IMR-90 (cell line): ENCODE data around the gene TMEM235. TPM values are rescaled to one million over a fixed set of nuclear protein-coding genes. Genes with fewer than 3 reads are reported as not detected.

ENCODE experiments used
- ATAC-seq: fragments of 200-7000 bp; cut with Tn5 transposase; 2 replicates; pipeline ENCODE4 v1.9.1; 2020; ENCODE audit warnings: low read depth, mild to moderate bottlenecking, moderate library complexity
- BruUV-seq: library from RNA; stranded (reverse); fragments of 400-500 nt; replicated peaks from 2 replicates; lab custom pipeline; 2021; lab: Mats Ljungman, UMichigan
- CTCF ChIA-PET: fragments of 300-600 bp; formaldehyde crosslinking; extraction: SDS; loops from one replicate; lab custom pipeline; 2021; ENCODE audit warnings: antibody characterized with exemption; lab: Yijun Ruan, JAX
- POLR2A ChIA-PET: fragments of 300-600 bp; sonication (Branson Sonifier 250); formaldehyde crosslinking; loops from one replicate; lab custom pipeline; 2022; ENCODE audit warnings: antibody characterized with exemption; ENCODE audit not compliant: unreplicated experiment; lab: Charles Lee
- DNase-seq: peaks from one replicate; pipeline ENCODE4 v3.0.0; 2013
- H2AFZ ChIP-seq: replicated peaks from 2 replicates; pipeline ENCODE3; 2013; ENCODE audit warnings: low read length, mild to moderate bottlenecking; ENCODE audit not compliant: poor library complexity
- H2AK5ac ChIP-seq: 2 replicates; pipeline ENCODE4 v1.6.1; 2013; ENCODE audit warnings: low read depth, low read length, inconsistent platforms
- H2AK9ac ChIP-seq: replicated peaks from 2 replicates; pipeline ENCODE3; 2013; ENCODE audit warnings: mild to moderate bottlenecking, low read depth, low read length, moderate library complexity; ENCODE audit not compliant: poor library complexity
- H2BK120ac ChIP-seq: 2 replicates; pipeline ENCODE4 v1.6.1; 2013; ENCODE audit warnings: low read depth, low read length, inconsistent platforms
- H2BK15ac ChIP-seq: 3 replicates; pipeline ENCODE4 v1.6.1; 2013; ENCODE audit warnings: low read depth, low read length, inconsistent platforms
- H2BK20ac ChIP-seq: 2 replicates; pipeline ENCODE4 v1.6.1; 2013; ENCODE audit warnings: low read depth, mild to moderate bottlenecking, inconsistent platforms, low read length, moderate library complexity
- H2BK5ac ChIP-seq: 2 replicates; pipeline ENCODE4 v1.6.1; 2013; ENCODE audit warnings: mild to moderate bottlenecking, low read depth, low read length, inconsistent platforms; ENCODE audit not compliant: poor library complexity, severe bottlenecking
- H3K14ac ChIP-seq: replicated peaks from 2 replicates; pipeline ENCODE4 v1.6.1; 2013; ENCODE audit warnings: low read depth, low read length, inconsistent platforms
- H3K18ac ChIP-seq: 2 replicates; pipeline ENCODE4 v1.6.1; 2013; ENCODE audit warnings: low read depth, low read length, control low read depth
- H3K23ac ChIP-seq: 2 replicates; pipeline ENCODE4 v1.6.1; 2013; ENCODE audit warnings: low read depth, low read length, inconsistent platforms
- H3K27ac ChIP-seq: 2 replicates; pipeline ENCODE4 v1.5.1; 2013; ENCODE audit warnings: mild to moderate bottlenecking, control low read depth, low read length; ENCODE audit not compliant: insufficient read depth
- H3K27me3 ChIP-seq: 2 replicates; pipeline ENCODE4 v1.6.1; 2013; ENCODE audit warnings: low read length; ENCODE audit not compliant: control insufficient read depth, insufficient read depth
- H3K36me3 ChIP-seq: 2 replicates; pipeline ENCODE4 v1.6.1; 2013; ENCODE audit warnings: low read length, mixed read lengths; ENCODE audit not compliant: control insufficient read depth, insufficient read depth
- H3K4ac ChIP-seq: 2 replicates; pipeline ENCODE4 v1.6.1; 2013; ENCODE audit warnings: low read depth, low read length, inconsistent platforms
- H3K4me1 ChIP-seq: 2 replicates; pipeline ENCODE4 v1.6.1; 2013; ENCODE audit warnings: low read length, mixed read lengths; ENCODE audit not compliant: control insufficient read depth, insufficient read depth
- H3K4me2 ChIP-seq: 2 replicates; pipeline ENCODE4 v1.6.1; 2013; ENCODE audit warnings: low read depth, mild to moderate bottlenecking, control low read depth, low read length, moderate library complexity
- H3K4me3 ChIP-seq: 2 replicates; pipeline ENCODE4 v1.5.1; 2013; ENCODE audit warnings: low read depth, mild to moderate bottlenecking, control low read depth, low read length, moderate library complexity; ENCODE audit not compliant: insufficient read depth
- H3K56ac ChIP-seq: 2 replicates; pipeline ENCODE4 v1.6.1; 2013; ENCODE audit warnings: low read length, inconsistent platforms; ENCODE audit not compliant: insufficient read depth; ENCODE audit errors: extremely low read depth
- H3K79me1 ChIP-seq, 2 experiments: 2 replicates each; pipeline ENCODE4 v1.6.1; 2013; ENCODE audit warnings: low read length in 2 of 2, inconsistent platforms in 1 of 2, low read depth in 1 of 2
- H3K9ac ChIP-seq: 2 replicates; pipeline ENCODE4 v1.6.1; 2013; ENCODE audit warnings: low read depth, low read length, control low read depth
- H3K9me1 ChIP-seq: 2 replicates; pipeline ENCODE4 v1.6.1; 2013; ENCODE audit warnings: low read length, inconsistent platforms; ENCODE audit not compliant: insufficient read depth
- H3K9me3 ChIP-seq: 2 replicates; pipeline ENCODE4 v1.6.1; 2013; ENCODE audit warnings: low read length; ENCODE audit not compliant: control insufficient read depth, insufficient read depth
- H4K20me1 ChIP-seq: 2 replicates; pipeline ENCODE4 v1.6.1; 2013; ENCODE audit warnings: low read length, inconsistent platforms; ENCODE audit not compliant: insufficient read depth
- H4K5ac ChIP-seq: 2 replicates; pipeline ENCODE4 v1.6.1; 2013; ENCODE audit warnings: mild to moderate bottlenecking, low read depth, low read length, control low read depth
- H4K8ac ChIP-seq, 2 experiments: 2 replicates each; pipeline ENCODE4 v1.6.1; 2013; ENCODE audit warnings: low read depth in 2 of 2, low read length in 2 of 2, control low read depth in 1 of 2, inconsistent platforms in 1 of 2
- H4K91ac ChIP-seq: 2 replicates; pipeline ENCODE4 v1.6.1; 2013; ENCODE audit warnings: low read depth, low read length, inconsistent platforms; ENCODE audit not compliant: insufficient read depth
- BHLHE40 ChIP-seq: fragments of 150-350 bp; IDR thresholded peaks from 2 replicates; pipeline ENCODE4 v1.6.1; 2016; ENCODE audit warnings: mild to moderate bottlenecking, low read depth, low read length
- CHD1 ChIP-seq: IDR thresholded peaks from 2 replicates; pipeline ENCODE4 v1.6.1; 2012; ENCODE audit warnings: low read depth, low read length, improper control_type of control experiment
- MAFK ChIP-seq: IDR thresholded peaks from 2 replicates; pipeline ENCODE4 v1.6.1; 2012; ENCODE audit warnings: low read depth, low read length, improper control_type of control experiment
- MAZ ChIP-seq: IDR thresholded peaks from 2 replicates; pipeline ENCODE4 v1.6.1; 2012; ENCODE audit warnings: low read depth, mild to moderate bottlenecking, low read length, improper control_type of control experiment, moderate library complexity, borderline replicate concordance
- NFE2L2 ChIP-seq: fragments of 150-350 bp; IDR thresholded peaks from 2 replicates; pipeline ENCODE4 v1.6.1; 2016; ENCODE audit warnings: low read depth, mild to moderate bottlenecking, low read length
- POLR2A ChIP-seq: IDR thresholded peaks from 2 replicates; pipeline ENCODE4 v1.6.1; 2012; ENCODE audit warnings: mild to moderate bottlenecking, low read depth, low read length
- RAD21 ChIP-seq: IDR thresholded peaks from 2 replicates; pipeline ENCODE4 v1.6.1; 2012; ENCODE audit warnings: low read length, improper control_type of control experiment
- RFX5 ChIP-seq: IDR thresholded peaks from 2 replicates; pipeline ENCODE4 v1.8.0; 2012; ENCODE audit warnings: low read depth, mild to moderate bottlenecking, low read length, moderate library complexity
- SMC3 ChIP-seq: fragments of 150-350 bp; IDR thresholded peaks from 2 replicates; pipeline ENCODE4 v1.6.1; 2016; ENCODE audit warnings: low read depth, mild to moderate bottlenecking, antibody characterized with exemption, low read length, moderate library complexity
- WGBS, 2 experiments: methylation state at CpG; one replicate each; pipeline versions ENCODE4 v1.1.5 to v1.1.7; 2013; ENCODE audit warnings: missing lambda C conversion rate in 2 of 2; ENCODE audit not compliant: insufficient read length in 1 of 2; ENCODE audit errors: extremely low coverage in 2 of 2; 5-methylcytosine and 5-hydroxymethylcytosine counted together
- dilution Hi-C: fragments of 300-500 bp; cut with HindIII; formaldehyde crosslinking; loops from one replicate; pipeline ENCODE4 v1.14.3; 2018; ENCODE audit warnings: low sequenced_read_pairs; ENCODE audit not compliant: unreplicated experiment
- in situ Hi-C: fragments of 300-500 bp; cut with MboI; formaldehyde crosslinking; loops from 3 replicates; pipeline ENCODE4 v1.14.3; 2019; ENCODE audit warnings: low sequenced_read_pairs, inconsistent platforms, mixed read lengths
- intact Hi-C: fragments of 100-400 bp; cut with micrococcal nuclease; formaldehyde crosslinking; loops from 2 replicates; pipeline ENCODE4 v1.10.0; 2022
- polyA plus RNA-seq, 3 experiments: library from polyadenylated mRNA; depleted of rRNA; stranded (reverse); fragments of >200 nt; gene quantifications; 2 replicates each; pipeline ENCODE4 v1.2.3, GENCODE V29; 2012; ENCODE audit warnings: low replicate concordance in 1 of 3
- total RNA-seq: library from RNA; depleted of rRNA; stranded (reverse); fragments of >200 nt; gene quantifications from 2 replicates; pipeline ENCODE4 v1.2.3, GENCODE V29; 2012
- TF ChIP-seq, protein P1 (sequence below): fragments of 150-350 bp; IDR thresholded peaks from 2 replicates; pipeline ENCODE4 v1.6.1; 2016; ENCODE audit warnings: low read depth, mild to moderate bottlenecking, low read length, moderate library complexity, borderline replicate concordance
- TF ChIP-seq, protein P2 (sequence below): conservative IDR thresholded peaks from 2 replicates; pipeline ENCODE4 v1.5.1; 2012; ENCODE audit warnings: mild to moderate bottlenecking, low read depth, low read length, improper control_type of control experiment

TMEM235 gene
- total and polyA plus RNA-seq, 2 of the 4 experiments (the other 2 are of a cell fraction): not detected

DNA sequence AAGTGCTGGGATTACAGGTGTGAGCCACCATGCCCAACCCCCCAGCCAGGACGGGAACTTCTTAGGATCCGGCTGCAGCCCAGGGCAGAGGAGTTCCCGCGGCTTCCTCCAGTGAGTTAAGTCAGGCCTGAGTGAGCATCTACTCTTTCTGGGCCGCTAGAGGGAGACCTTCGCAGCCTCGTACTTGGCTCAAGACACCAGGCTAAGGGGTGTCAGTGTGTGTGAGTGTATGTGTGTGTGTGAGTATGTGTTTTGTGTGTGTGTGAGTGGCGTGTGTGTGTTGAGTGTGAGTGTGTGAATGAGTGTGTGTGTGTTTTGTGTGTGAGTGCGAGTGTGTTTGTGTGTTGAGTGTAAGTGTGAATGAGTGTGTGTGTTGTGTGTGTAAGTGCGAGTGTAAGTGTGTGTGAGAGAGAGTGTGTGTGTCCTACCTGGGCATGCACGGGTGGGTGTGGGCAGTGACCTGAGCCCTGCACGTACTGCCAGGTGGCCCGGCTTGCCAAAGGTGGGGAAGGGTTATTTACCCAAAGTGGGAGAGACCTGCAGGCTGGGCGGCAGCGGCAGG is 58.5 kb downstream of the TMEM235 start:
- Histone ChIP-seq H2AK5ac (peak overlapping the region; percentile 97), H3K4me3 (no peak overlapping the region), H3K27me3 (no peaks in the 10 kb centered on the region), H3K4me1 (peaks cover 3% of the 10 kb centered on the region; the same call in 1 of the 2 replicates), H3K9me3 (no peaks in the 10 kb centered on the region), H2AK9ac (peak overlapping the region; percentile 95), H4K91ac (peak overlapping the region; percentile 39; the same call in 1 of the 2 replicates), H3K9me1 (peaks cover 3% of the 10 kb centered on the region), H3K9ac (no peak overlapping the region), H4K5ac (no peak overlapping the region; the same call in 1 of the 2 replicates), H3K18ac (no peak overlapping the region), H3K14ac (peak overlapping the region; percentile 41), H3K23ac (peak overlapping the region; percentile 37; the same call in 1 of the 2 replicates), H2BK15ac (peak overlapping the region; percentile 35; the same call in 2 of the 3 replicates), H3K79me1 (peaks cover 0 to 4% of the 10 kb centered on the region in 2 experiments; a peak in 1 of 4 replicates), H3K56ac (no peak overlapping the region), H2BK5ac (peak overlapping the region; percentile 56), H2AFZ (peak overlapping the region; percentile 58), H3K27ac (no peak overlapping the region), H3K4me2 (no peak overlapping the region), H3K36me3 (no peaks in the 10 kb centered on the region), H2BK120ac (peak overlapping the region; percentile 57), H4K20me1 (no peaks in the 10 kb centered on the region; the same call in 1 of the 2 replicates), H3K4ac (peak overlapping the region; percentile 68), H4K8ac (peak overlapping the region in 1 of 2 experiments; percentile 61; a peak in 2 of 4 replicates), H2BK20ac (peak overlapping the region; percentile 18; the same call in 1 of the 2 replicates)
- 21% methylated on average over 12 of the region's 15 CpGs; no CpG with 5 or more reads in 1 of the 2 experiments for WGBS, 2 experiments
- DNase-seq (peak; percentile 92), ATAC-seq (peak; percentile 100)
- in situ Hi-C loops (loop anchor here (5.0 to 10.0 kb wide), 2 partner anchors 67 to 135 kb away; no protein-coding TSS in a partner anchor), dilution Hi-C loops (no loop called here), intact Hi-C loops (loop anchor here (1.0 kb wide), 2 partner anchors 70 to 132 kb away; partner anchors contain the start of gene SOCS3)
- TF ChIP-seq RFX5: no peak
- no peak for TF ChIP-seq NFE2L2
- TF ChIP-seq MAZ: peak; percentile 50; the same call in 1 of the 2 replicates
- no peak for TF ChIP-seq MAFK
- peak; percentile 95 for TF ChIP-seq RAD21
- no peak for TF ChIP-seq CHD1
- TF ChIP-seq, protein P1, sequence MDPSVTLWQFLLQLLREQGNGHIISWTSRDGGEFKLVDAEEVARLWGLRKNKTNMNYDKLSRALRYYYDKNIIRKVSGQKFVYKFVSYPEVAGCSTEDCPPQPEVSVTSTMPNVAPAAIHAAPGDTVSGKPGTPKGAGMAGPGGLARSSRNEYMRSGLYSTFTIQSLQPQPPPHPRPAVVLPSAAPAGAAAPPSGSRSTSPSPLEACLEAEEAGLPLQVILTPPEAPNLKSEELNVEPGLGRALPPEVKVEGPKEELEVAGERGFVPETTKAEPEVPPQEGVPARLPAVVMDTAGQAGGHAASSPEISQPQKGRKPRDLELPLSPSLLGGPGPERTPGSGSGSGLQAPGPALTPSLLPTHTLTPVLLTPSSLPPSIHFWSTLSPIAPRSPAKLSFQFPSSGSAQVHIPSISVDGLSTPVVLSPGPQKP: no peak
- TF ChIP-seq, protein P2, sequence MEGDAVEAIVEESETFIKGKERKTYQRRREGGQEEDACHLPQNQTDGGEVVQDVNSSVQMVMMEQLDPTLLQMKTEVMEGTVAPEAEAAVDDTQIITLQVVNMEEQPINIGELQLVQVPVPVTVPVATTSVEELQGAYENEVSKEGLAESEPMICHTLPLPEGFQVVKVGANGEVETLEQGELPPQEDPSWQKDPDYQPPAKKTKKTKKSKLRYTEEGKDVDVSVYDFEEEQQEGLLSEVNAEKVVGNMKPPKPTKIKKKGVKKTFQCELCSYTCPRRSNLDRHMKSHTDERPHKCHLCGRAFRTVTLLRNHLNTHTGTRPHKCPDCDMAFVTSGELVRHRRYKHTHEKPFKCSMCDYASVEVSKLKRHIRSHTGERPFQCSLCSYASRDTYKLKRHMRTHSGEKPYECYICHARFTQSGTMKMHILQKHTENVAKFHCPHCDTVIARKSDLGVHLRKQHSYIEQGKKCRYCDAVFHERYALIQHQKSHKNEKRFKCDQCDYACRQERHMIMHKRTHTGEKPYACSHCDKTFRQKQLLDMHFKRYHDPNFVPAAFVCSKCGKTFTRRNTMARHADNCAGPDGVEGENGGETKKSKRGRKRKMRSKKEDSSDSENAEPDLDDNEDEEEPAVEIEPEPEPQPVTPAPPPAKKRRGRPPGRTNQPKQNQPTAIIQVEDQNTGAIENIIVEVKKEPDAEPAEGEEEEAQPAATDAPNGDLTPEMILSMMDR: peak; percentile 83
- 0 out of 2 replicates have a peak, but pooled peaks have one; percentile 37 for TF ChIP-seq POLR2A
- TF ChIP-seq SMC3: peak; percentile 91
- no peak for TF ChIP-seq BHLHE40
- POLR2A ChIA-PET: no interaction called here
- no TSS peak for BruUV-seq
- CTCF ChIA-PET: interaction anchor here (0.8 kb wide), 1 partner anchor 68 kb away, joined by 5 read pairs; no protein-coding TSS in a partner anchor
